NCI-H2081 (cell line): Measurements from ENCODE around the gene TENT4A.

Source experiments
- DNase-seq, 2 experiments: peaks; one replicate each; lab custom pipeline; 2025; lab: John Stamatoyannopoulos, UW

TENT4A gene

DNA sequence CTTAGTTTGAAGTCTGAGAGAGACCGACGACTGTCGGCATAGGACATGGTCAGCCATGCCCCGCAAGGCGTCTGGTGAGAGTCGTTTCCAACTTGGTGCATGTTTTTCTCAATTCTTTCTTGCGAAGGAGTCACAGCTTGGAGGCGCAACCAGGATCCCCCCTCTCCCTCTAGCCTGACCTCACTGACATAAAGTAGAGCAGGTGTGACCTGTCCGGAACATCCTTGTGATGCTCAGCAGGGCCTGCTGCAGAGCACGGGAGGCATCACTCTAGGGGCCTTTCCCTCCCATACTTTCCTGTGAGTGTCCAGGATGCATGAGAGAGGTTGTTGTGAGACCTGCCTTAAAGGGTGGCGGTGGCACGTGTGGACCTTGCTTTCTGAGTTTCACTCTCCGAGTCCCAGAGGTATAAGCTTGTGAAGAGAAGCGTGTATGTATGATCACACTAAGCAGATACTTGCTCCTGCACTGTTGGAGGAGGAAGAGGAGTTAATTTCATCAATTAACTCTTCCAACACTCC is 5.0 kb downstream of the TENT4A start:
- no peak for DNase-seq

GRCh38 chr5:6718718-6719117 is 5.5 kb downstream of the TENT4A start:
- no peak for DNase-seq

GRCh38 chr5:6719417-6719816 is 6.2 kb downstream of the TENT4A start:
- no peak for DNase-seq

DNA sequence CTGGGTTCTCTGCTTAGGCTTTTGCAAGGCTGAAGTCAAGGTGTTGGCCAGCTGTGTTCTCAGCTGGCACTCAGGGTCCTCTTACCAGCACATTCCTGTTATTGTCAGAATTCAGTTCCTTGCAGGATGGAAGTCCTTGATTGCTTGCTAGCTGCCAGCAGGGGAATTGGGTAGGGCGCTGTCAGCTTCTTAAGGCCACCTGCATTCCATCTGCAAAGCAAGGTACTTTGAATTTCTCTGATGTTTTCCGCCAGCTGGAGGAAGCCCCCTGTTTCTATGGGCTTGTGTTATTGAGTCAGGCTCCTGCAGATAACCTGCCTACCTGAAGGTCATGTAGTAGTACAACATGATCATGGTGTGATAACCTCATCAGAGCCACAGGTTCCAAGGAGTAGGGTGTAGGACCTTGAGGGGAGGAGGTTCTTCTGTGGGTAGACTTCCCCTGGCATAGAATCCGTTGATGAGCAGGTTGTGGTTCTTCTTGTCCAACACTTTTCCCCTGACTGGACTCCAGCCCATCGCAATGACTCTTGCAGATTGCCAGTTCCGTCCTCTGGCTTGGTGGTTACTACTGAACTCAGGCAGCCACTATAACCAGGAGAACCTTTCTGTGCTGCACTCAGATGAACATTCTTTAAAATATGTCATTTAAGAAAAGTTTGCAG is 6.8 kb downstream of the TENT4A start:
- DNase-seq = no peak

DNA sequence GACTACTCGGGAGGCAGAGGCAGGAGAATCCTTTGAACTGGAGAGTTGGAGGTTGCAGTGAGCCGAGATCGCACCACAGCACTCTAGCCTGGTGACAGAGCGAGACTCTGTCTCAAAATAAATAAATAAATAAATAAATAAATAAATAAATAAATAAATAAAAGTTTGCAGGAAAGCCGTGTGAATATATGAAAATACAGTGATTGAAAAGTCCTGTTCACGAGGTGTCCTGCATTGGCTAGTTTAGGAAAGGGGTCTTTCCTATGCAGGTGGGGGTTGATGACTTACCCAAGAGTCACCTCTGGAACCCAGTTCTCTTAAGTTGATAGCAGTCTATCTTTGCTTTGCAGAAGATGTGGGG is 7.3 kb downstream of the TENT4A start:
- DNase-seq = no peak

DNA sequence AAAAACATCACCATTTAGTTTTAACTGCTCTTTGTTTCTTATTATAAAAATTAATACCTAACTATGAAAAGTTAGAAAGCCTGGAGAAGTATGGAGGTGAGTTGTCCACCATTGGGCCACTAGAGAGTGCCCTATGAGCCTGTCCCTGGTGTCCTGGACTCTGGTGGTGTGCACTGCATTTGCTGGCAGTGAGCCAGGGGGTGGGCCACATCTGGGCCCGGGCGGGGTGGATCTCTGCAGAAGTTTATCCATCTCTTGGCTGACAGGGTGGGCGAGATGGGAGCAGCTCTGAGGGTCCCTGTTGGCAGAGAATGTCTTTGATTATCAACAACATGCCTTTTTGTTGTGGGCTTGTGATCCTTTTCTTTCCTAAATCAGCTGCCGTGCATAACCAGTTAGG is 8.2 kb downstream of the TENT4A start:
- DNase-seq = no peak

GRCh38 chr5:6722015-6722414 is 8.8 kb downstream of the TENT4A start:
- no peak for DNase-seq

DNA sequence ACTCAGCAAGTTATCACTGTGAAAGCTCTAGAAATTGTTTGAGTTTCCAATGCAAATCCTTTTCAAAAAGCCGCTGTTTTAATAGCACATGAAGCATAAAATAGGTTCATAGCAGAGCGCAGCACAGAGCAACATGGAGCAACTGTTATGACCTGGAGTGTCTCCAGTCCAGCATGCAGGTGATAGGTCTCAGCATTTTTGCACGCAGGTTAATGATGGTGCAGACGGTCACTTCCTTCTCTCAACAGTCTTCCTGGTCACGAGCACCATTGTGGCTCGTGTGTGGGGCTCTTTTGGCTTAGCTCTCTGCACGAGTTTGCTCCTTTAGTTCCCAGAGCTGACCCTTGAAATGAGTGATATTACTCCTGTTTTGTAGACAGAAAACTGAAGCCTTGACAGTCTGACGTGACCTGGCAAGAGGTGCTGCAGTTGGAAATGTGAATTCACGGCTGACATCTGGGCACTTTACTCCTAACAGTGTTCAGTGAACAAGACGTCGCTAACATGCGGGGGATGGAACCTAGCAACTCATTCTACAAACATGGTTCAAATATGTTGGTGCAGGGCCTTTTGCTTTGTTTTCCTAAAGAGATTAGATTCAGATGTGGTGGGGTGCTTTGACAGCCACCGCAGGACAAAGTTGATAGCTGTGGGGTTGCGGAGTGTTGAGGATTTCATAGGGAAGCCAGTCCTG is 10.0 kb downstream of the TENT4A start:
- DNase-seq = no peak

- no peak for DNase-seq
Measured at GRCh38 chr5:6723816-6724300, 10.6 kb downstream of the TENT4A start.

GRCh38 chr5:6724321-6724929 is 11.2 kb downstream of the TENT4A start:
- DNase-seq = no peak

GRCh38 chr5:6725421-6725820 is 12.2 kb downstream of the TENT4A start:
- DNase-seq = no peak

DNA sequence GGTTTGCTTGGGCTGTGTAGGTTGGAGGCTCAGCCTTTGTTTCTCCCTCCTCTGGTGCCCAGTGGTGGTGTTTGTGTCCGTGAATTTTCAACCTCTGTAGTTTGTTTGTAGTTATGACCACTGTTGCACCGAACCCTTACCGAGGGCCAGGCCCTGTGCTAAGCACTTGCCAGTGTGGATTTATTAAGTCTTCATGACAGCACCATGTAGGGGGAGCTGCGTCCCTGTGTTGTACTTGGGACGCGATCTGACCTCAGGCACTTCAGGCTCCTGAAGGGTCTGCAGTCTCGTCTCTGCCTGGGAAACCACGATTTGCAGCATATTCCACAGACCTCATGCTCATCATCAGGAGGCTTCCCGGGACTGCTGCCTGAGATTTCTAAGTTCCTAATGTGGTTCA is 12.8 kb downstream of the TENT4A start:
- no peak for DNase-seq

DNA sequence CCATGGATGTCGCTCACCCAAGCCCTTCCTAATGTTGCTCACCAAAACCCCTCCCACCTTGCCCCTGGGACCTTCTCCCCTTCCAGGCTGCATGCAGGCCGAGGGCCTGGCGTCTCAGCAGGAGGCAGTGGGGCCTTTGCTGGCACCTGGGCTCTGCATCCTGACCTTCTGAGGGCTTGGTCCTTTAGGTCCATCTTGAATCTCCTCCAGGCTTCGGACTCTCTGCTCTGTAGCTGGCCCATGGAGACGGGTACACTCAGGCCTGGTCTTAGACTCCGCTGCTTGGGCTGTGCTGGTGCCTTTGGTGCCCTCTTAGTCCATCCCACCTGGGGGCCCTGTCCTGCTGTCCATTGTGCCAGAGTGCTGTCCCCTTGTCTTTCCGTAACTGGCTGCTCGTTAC is 14.0 kb downstream of the TENT4A start:
- DNase-seq = no peak

DNA sequence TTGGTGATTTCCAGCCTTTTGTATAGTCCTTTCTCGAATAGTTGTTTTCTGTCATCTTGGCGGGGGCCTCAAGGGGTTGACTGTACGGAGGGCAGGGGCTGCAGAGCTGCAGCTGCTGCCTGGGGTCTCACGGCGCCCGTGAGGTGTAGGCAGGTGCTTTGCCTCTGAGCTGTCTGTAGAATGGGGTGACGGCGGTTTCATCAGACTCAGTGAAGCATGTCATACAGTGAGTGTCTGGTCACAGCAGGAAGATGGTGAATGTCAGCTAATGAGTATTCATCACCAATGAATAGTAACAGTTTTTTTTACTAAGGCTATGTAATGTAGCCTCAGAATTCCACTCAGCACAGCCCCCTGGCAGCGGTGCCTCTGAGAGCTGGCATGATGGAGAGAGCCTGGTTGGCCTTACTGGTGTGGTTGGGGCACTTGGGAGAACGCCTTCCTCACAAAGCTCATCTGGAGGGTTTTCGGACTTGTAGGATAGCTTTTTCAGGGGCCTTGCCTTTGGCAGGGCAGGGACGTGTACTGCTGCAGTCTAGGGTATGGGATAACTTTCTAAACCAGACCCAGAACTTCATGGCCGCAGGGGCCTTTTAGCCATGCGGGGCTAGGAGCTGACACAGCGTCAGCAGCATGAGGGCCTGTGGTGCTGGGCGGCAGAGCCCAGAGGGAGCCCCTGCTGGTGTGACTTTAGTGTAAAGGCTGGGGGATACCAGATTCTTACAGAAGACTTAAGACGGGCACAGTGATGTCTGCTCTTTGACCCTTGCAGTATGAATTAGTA is 15.0 kb downstream of the TENT4A start:
- peak in 1 of 2 experiments; percentile 73 for DNase-seq

DNA sequence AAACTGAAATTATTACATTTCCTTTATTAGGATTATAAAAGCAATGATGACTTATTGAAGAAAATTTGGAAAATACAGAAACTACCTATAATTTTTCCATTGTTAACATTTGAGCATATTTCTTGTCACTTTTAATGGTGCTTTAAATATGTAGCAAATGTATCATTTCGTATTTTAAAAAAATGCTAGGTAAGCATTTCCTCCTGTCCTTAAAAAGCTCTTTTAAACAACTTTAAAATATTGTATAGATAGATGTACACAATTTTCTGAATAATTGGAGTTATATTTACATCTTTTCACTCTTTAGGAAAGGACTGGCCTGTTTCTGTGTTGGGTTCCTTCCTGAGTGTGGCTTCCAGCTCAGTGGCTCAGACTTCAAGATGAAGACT is 15.6 kb downstream of the TENT4A start:
- DNase-seq = no peak

- peak in 1 of 2 experiments; percentile 61 for DNase-seq
Measured at GRCh38 chr5:6729386-6730310, 16.4 kb downstream of the TENT4A start.

DNA sequence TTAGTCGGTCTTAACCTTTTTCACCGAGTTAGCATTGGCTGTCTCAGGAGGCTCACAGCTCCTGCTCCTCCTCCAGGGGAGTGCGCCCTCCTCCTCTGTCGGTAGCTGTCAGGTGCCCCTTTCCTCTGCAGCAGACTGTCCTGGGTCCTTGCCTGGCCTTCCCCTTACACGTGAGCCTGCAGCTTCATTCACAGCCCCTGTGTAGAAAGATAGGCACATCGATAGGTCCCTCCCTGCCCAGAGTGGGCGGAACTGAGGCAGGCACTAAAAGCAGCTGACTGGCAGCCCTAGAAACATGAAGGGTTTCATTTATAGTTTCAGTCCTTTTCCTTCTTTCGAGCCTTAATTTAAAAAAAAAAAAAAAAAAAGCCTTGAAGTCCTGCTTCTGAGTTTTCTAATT is 17.2 kb downstream of the TENT4A start:
- DNase-seq = no peak

DNA sequence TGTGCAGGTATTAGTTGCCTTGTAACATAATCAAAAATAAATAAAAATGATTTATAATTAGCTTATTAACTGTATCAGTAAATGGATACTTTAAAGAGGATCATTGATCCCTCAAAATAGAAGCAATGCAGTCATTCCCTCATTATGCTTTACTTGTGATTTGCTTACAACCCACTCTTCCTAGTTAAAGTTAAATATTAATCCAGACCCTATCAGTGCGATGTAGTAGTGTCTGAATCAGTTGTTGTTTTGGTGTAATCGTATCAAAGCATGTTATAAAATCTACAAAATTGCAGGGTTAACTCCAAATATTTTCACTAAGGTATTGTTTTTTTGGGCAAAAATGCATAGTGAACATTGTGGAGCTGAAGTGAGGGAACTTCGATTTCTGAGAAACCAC is 17.6 kb downstream of the TENT4A start:
- no peak for DNase-seq

- no peak for DNase-seq
Measured at GRCh38 chr5:6731465-6732237, 18.4 kb downstream of the TENT4A start.

- DNase-seq = peak; percentile 26 to 50
Measured at GRCh38 chr5:6732634-6733410, 19.6 kb downstream of the TENT4A start.
